HG03097 (cell line): ENCODE results near the gene TRIM72.
"Not testable (repeated sequence)": the region's sequence is repeated elsewhere in the genome, so short reads cannot be mapped to it uniquely, and the experiment has no call there.

Experiments
- ATAC-seq: cut with Tn5 transposase; IDR thresholded peaks from one replicate; pipeline ENCODE4 v1.9.1; 2021; ENCODE audit not compliant: unreplicated experiment, low FRiP score

The TRIM72 gene

DNA sequence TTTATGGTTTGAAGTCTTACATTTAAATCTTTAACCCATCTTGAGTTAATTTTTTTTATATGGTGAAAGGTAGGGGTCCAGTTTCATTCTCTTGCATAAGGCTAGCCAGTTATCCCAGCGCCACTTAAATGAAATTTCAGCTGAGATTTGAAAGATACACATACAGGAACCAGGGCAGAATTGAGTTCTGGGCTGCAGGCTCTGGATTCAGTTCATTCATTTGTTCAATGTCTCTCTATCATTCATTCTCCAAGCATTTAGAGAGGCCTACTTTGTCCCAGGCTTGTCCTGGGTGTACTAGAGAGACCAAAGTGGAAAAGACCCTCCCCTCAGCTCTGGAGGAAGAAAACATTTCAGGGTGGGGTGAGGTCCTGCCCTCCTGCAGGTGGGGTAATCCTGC is 577 bp upstream of the TRIM72 start:
- no peak for ATAC-seq

DNA sequence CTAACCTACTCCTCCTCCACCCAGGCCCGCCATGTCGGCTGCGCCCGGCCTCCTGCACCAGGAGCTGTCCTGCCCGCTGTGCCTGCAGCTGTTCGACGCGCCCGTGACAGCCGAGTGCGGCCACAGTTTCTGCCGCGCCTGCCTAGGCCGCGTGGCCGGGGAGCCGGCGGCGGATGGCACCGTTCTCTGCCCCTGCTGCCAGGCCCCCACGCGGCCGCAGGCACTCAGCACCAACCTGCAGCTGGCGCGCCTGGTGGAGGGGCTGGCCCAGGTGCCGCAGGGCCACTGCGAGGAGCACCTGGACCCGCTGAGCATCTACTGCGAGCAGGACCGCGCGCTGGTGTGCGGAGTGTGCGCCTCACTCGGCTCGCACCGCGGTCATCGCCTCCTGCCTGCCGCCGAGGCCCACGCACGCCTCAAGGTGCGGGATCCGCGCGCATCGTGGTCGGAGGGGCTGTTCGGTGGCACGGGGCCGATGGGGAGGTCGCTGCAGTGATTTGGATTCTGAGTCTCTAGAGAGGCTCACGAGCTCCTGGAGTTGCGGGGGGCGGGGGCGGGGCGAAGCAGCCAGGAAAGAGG is 878 bp downstream of the TRIM72 start:
- ATAC-seq = no peak

DNA sequence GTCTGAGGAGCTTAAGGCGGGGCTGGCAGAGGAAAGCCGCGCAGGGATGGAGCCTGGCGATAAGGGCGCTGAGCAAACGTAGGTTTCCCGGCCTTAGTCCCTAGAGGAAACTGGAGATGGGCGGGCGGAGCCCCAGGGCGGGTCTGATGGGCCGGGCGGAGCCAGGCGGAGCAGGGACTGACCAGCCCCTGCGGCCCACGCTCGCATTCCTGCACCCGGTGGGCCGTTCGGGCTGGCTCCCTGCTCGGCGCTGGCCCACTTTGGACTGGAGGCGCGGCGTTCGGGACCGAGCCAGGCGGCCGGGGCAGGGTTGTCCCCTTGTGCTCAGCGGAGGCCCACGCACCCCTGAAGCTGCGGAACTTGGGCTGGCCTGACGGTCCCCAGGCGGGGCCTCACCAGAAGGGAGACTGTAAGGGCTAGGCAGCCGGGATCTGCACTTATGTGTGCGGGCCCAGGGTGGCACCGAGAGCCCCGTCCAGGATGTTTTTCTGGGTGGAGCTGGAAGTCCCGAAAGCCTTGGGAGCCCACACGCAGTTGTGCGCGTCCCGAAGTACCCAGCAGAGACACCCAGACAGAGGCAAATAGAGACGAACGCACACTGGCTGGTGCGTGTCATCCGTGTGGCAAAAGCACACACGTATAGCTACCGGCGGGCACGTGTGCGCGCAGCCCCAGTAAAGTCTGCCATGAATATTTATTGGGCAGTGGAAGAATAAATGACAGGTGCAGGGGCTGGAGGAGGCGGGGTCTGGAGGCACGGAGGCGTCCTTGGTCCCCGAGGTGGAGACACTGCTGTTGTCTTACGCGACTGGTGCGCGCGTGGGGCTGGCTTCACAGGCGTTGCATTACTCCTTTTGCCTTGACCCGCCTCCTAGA is 1.6 kb downstream of the TRIM72 start:
- ATAC-seq = no peak

DNA sequence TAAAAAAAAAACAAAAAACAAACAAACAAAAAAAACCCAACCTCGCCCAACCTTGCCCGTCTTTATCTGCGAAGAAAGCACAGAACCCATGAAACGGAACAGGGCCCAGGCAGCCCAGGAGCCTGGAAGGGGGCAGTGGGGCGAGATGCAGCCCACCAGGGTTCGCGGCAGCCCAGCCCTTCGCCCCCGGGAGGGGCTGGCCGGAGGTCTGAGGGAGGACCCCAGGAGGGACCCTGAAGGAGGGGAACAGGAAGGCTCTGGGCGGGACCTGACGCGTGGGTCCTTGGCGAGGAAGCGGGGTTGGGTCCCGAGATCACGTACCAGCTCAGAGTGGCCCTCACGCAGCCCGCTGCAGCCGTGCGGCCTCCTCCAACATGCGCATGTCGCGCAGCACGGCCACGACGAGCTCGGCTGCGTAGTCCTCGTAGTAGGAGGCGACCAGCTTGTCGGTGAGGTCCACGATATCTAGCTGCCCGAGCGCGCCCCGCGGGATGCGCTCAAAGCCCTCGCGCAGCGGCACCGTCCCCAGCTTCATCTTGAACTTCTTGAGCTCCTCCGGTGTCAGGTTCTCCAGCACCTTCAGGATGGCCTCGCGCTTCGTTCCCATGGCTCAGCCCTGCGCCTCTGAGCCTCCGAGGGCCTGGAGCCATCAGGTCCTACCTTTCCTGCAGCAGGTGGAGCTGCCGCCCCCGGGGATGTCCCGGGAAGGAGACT is 2.7 kb downstream of the TRIM72 start, which contains the start of gene PYDC1:
Gene PYDC1 (minus strand): TSS at position 714 of the 714 bp plus-strand sequence. CDS start 107 bp downstream, at position 607.
- no peak for ATAC-seq

DNA sequence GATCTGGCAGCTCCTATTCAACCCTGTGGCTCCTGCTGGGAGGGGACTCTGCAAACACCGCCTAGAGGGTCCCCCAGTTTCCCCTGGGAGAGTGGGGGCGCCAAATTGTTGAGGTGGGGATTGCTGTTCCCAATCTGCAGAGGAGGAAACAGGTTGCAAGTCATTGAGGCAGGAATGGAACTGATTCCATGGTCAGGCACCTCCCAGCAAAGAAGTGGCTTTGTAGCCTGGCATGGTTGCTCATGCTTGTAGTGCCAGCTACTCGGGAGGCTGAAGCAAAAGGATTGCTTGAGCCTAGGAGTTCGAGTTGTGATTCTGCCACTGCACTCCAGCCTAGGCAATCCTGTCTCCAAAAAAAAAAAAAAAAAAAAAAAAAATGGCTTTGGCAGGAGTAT is 3.2 kb downstream of the TRIM72 start:
- no peak for ATAC-seq

DNA sequence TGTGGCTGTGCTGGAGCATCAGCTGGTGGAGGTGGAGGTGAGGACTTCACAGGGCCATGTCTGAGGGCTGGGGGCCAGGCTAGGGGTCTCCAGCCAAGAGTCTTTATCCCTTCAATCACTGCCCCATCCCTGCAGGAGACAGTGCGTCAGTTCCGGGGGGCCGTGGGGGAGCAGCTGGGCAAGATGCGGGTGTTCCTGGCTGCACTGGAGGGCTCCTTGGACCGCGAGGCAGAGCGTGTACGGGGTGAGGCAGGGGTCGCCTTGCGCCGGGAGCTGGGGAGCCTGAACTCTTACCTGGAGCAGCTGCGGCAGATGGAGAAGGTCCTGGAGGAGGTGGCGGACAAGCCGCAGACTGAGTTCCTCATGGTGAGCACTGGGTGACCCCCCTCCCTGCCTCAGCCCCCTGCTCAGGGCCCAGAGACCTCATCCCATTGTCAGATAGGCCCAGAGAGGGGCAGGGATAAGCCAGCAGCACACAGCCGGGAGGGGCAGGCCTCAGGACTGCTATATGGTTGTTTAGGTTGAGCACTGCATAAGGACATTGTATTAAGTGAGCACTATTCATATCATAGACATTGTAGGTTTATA is 5.3 kb downstream of the TRIM72 start:
- no peak for ATAC-seq

DNA sequence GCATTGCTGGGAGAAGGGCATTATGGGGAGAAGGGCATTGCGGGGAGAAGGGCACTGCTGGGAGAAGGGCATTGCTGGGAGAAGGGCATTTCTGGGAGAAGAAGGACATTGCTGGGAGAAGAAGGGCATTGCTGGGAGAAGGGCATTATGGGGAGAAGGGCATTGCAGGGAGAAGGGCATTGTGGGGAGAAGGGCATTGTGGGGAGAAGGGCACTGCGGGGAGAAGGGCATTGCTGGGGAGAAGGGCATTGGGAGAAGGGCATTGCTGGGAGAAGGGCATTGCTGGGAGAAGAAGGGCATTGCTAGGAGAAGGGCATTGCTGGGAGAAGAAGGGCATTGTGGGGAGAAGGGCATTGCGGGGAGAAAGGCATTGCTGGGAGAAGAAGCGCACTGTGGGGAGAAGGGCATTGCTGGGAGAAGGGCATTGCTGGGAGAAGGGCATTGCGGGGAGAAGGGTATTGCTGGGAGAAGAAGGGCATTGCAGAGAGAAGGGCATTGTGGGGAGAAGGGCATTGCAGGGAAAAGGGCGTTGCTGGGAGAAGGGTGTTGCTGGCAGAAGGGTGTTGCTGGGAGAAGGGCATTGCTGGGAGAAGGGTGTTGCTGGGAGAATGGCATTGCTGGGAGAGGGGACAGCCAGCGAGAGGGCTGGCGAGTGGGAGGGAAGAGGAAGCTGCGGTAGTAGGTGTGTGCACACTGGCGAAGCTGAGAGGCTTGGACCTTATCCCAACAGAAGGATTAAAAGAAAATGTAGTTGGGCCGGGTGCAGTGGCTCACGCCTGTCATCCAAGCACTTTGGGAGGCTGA is 7.6 kb downstream of the TRIM72 start:
- no peak for ATAC-seq

DNA sequence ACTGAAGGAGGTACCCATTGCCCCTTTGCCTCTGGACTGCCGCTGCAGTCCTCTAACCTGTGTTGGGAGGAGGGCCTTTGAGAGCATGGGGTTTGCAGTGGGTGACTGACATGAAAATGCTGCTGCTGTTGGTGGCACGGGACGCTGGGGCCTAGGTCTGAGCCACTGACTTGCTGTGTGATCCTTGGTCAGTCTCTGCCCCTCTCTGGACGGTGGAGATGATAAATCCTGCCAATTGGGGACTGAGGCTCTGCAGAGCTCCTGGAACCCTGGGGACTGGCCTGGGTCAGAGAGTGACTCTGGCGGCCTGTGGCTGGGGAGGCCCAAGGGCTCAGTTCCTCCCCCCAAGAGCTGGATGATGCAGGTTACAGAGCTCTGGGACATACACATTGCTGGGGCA is 9.1 kb downstream of the TRIM72 start:
- no peak for ATAC-seq

DNA sequence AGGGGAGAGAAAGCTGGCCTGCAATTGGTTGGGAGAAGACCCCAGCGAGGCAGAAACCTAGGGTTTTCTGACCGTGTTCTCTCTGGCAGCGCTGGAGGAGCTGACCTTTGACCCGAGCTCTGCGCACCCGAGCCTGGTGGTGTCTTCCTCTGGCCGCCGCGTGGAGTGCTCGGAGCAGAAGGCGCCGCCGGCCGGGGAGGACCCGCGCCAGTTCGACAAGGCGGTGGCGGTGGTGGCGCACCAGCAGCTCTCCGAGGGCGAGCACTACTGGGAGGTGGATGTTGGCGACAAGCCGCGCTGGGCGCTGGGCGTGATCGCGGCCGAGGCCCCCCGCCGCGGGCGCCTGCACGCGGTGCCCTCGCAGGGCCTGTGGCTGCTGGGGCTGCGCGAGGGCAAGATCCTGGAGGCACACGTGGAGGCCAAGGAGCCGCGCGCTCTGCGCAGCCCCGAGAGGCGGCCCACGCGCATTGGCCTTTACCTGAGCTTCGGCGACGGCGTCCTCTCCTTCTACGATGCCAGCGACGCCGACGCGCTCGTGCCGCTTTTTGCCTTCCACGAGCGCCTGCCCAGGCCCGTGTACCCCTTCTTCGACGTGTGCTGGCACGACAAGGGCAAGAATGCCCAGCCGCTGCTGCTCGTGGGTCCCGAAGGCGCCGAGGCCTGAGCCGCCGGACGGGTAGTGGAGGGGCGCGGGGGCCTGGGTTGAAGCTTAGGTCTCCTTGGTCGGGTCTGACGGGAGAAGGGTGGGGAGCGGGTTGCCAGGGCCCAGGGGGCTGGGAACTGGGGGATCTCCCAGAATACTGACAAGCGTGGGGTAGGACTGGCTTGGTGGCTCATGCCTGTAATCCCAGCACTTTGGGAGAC is 10.4 kb downstream of the TRIM72 start:
- ATAC-seq = no peak

DNA sequence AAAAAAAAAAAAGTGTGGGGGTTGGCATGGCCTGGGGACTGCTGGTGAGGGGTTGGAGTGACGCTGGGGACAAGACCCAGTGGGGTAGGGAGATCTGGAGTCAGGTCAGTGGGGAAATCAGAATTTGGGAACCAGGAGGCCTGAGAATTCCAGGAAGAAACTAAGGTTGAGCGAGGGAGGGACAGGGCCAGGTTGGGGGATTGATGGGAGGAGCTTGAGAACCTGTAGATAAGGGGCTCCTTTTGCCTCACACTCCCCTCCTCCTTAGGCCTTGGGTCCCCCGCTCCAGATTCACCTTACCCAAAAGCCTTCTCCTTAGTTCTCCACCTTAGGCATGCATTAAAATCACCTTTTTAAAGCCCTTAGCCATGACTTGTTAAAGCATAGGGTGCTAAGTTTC is 11.3 kb downstream of the TRIM72 start:
- no peak for ATAC-seq

DNA sequence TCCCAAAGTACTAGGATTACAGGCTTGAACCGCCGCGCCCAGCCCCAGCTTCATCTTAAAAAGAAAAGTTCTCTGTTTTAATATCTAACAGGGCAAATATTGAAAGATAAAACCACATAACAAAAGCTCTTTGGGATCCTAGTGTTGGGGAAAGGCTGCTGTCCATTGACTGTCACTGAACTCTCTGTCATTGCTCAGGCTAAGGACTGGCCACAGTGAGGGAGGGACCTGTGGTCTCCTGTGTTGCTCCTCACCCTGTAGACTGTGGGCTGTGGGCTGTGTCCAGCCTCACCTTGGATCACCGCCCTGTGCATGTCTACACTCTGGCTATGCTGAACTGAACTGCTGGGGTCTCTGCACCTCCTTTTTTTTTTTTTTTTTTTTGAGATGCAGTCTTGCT is 14.3 kb downstream of the TRIM72 start:
- no peak for ATAC-seq

DNA sequence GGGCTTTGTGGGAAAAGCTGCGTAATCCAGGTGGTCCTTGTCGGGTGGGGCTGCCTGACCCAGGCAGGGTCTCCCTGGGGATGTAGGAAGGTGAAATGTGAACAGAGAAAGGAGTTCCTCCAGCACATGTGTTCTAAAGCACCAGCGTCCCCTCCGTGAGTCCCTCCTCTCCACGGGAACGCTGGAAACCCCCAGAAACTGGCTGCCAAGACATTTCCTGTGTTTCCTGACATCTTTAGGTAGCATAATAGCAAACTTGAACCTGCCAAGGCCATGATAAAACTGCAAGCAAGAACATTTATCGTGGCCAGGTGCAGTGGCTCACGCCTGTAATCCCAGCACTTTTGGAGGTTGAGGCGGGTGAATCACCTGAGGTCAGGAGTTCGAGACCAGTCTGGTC is 15.6 kb downstream of the TRIM72 start:
- no peak for ATAC-seq

DNA sequence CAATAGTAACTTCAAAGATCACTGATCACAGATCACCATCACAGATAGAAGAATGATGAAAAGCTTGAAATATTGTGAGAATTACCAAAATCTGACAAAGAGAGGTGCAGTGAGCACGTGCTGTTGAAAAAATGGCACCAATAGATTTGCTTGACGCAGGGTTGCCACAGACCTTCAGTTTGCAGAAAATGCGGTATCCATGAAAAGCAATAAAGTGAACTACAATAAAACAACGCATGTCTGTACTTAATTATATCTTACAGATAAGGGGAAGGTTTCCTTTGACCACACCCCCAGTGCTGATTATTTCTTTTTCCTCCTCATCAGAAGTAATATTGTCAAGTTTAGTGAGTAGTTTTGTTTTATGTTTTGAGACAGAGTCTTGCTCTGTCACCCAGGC is 24.1 kb downstream of the TRIM72 start:
- no peak for ATAC-seq

DNA sequence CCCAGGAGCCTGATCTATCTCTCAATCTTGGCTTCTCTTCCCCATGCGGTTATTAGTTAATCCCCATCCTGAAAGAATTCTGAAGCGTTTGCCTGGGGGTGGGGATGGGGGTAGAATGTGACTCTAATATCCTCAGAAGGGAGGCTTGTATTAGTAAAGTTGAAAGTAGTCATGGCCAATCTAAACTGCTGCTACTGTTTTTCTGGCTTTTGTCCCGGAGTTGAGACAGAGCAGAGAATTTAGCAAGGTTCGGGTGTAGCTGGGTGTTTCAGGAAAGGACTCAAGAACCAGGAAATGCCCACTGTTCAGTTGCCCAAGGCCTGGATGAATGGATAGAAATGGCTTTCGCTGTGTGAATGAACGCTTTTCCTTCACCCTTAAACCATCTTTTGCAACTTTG is 28.3 kb downstream of the TRIM72 start:
- ATAC-seq = no peak

DNA sequence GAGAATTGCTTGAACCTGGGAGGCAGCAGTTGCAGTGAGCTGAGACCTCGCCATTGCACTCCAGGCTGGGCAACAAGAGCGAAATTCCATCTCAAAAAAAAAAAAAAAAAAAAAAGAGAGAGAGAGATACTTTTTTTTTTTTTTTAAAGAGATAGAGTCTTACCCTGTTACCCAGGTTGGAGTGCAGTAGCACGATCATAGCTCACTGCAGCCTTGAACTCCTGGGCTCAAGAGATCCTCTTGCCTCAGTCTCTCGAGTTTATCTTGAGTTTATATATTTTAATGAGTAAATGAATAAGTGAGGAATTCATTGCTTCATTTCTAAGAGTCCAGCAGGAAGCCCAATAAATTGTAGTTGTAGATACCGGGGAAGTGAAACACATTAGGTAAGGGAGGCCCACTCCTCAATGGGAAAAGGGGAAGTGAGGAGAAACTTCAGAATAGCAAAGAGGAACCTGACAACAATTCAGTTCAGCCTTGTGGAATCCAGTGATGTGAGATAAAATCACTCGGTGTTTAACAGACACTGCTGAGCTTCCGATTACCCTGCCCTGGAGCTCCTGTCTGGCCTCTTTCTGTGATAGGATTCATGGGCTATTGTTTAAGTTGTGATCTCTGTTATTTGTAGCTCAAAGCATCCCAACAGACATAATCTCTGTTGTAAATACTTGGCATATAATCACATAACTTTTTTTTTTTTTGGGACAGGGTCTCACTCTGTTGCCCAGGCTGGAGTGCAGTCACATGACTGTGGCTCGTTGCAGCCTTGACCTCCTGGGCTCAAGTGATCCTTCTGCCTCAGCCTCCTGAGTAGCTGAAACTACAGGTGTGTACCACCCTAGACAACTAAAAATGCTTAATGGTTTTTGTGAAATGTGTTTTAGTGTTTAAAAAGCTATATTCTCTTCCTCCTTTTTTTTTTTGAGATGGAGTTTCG is 30.1 kb downstream of the TRIM72 start:
- ATAC-seq = no peak

DNA sequence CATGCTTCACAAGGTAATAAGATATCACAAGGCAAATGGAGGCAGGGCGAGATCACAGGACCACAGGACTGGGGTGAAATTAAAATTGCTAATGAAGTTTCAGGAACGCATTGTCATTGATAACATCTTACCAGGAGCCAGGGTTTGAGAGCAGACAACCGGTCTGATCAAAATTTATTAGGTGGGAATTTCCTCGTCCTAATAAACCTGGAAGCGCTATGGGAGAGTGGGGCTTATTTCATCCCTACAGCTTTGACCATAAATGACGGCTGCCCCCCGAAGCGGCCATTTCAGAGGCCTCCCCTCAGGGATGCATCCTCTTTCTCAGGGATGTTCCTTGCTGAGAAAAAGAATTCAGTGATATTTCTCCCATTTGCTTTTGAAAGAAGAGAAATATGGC is 31.7 kb downstream of the TRIM72 start:
- not testable (repeated sequence) for ATAC-seq

DNA sequence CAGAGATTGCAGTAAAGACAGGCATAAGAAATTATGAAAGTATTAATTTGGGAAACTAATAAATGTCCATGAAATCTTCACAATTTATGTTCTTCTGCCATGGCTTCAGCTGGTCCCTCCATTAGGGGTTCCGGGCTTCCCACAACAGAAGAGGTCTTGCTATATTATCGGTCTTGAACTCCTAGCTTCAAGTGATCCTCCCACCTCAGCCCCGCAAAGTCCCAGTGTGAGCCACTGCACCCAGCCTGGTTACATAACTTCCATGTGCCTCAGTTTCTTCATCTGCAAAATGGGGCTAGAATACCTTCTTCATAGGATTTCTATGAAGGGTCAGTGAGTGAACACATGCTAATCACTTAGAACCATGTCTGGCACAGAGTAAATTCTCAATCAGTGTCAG is 32.4 kb downstream of the TRIM72 start:
- ATAC-seq = no peak

DNA sequence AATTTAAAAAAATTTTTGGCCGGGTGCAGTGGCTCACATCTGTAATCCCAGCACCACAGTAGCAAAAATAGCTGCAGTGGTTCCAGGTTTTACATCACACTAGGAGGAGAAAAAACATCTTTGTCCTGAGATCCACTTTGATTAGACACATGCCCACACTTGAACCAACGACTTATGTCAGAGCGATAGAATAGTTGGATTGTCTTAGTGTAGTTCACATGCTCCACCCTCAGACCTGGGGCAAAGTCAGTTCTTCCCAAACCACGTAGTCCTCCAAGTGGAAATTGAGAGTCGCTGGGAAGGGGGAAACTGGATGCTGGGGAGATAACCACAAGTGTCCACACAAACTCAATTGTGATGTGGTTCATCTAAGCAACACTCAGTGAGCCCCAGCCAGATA is 34.4 kb downstream of the TRIM72 start:
- ATAC-seq = no peak
